Suprapubic skin (tissue), 4 donors: ENCODE measurements around the gene CPD.

Experiments
- POLR2A ChIP-seq, 2 donors: fragments of 450-650 bp; IDR thresholded peaks; one replicate each; pipeline ENCODE4 v1.6.1; 2017; ENCODE audit warnings: antibody characterized with exemption in 2 of 2, mild to moderate bottlenecking in 2 of 2, moderate library complexity in 2 of 2
- POLR2AphosphoS5 ChIP-seq, 3 donors: sonication (generic); formaldehyde crosslinking; IDR thresholded peaks; one replicate each; pipeline ENCODE4 v1.6.1; 2017; ENCODE audit warnings: antibody characterized with exemption in 3 of 3
- TF ChIP-seq, protein P1 (sequence below), 2 donors: fragments of 200-600 bp in 1 of 2; fragments of 450-650 bp in 1 of 2; sonication (generic) in 1 of 2; IDR thresholded peaks; one replicate each; pipeline ENCODE4 v1.5.1; 2016 to 2019; ENCODE audit warnings: antibody characterized with exemption in 2 of 2, mild to moderate bottlenecking in 1 of 2, moderate library complexity in 1 of 2

GRCh38 chr17:30345089-30345433, 33.7 kb upstream of the CPD start:
- TF ChIP-seq, protein P1, sequence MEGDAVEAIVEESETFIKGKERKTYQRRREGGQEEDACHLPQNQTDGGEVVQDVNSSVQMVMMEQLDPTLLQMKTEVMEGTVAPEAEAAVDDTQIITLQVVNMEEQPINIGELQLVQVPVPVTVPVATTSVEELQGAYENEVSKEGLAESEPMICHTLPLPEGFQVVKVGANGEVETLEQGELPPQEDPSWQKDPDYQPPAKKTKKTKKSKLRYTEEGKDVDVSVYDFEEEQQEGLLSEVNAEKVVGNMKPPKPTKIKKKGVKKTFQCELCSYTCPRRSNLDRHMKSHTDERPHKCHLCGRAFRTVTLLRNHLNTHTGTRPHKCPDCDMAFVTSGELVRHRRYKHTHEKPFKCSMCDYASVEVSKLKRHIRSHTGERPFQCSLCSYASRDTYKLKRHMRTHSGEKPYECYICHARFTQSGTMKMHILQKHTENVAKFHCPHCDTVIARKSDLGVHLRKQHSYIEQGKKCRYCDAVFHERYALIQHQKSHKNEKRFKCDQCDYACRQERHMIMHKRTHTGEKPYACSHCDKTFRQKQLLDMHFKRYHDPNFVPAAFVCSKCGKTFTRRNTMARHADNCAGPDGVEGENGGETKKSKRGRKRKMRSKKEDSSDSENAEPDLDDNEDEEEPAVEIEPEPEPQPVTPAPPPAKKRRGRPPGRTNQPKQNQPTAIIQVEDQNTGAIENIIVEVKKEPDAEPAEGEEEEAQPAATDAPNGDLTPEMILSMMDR (IDR thresholded peaks at IDR 0.05), result no peak
- no peak for TF ChIP-seq POLR2A (IDR thresholded peaks at IDR 0.05)
- no peak for TF ChIP-seq POLR2AphosphoS5 (IDR thresholded peaks at IDR 0.05)
